GM20000 (cell line): ENCODE results near the gene POLR2F.

ENCODE experiments used
- DNase-seq: peaks from one replicate; pipeline ENCODE4 v3.0.0; 2012; ENCODE audit warnings: low spot score
- CTCF ChIP-seq: IDR thresholded peaks from 2 replicates; pipeline ENCODE4 v1.5.1; 2012; ENCODE audit warnings: mild to moderate bottlenecking, control low read depth; ENCODE audit errors: extremely low read depth, missing control alignments

POLR2F gene

DNA sequence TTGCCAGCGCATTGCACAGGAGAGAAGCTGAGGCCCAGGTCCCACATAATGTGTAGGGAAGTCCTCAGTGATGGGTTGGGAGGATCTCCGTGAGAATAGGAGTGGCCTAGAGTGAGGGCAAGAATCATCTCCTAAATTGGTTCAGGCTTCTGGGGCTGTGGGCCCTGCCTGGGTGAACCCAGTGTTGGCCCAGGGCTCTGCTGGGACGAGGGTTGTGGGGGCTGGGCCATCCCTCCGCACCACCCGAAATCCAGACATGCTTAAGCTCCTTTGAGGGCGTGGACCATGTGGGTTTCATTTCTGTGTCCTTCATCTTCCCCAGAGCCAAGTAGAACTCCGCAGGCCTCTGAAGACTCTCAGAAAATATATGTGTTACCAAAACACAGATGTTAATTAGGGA is 43.7 kb upstream of the POLR2F start:
- no peak for DNase-seq
- TF ChIP-seq CTCF = no peak

DNA sequence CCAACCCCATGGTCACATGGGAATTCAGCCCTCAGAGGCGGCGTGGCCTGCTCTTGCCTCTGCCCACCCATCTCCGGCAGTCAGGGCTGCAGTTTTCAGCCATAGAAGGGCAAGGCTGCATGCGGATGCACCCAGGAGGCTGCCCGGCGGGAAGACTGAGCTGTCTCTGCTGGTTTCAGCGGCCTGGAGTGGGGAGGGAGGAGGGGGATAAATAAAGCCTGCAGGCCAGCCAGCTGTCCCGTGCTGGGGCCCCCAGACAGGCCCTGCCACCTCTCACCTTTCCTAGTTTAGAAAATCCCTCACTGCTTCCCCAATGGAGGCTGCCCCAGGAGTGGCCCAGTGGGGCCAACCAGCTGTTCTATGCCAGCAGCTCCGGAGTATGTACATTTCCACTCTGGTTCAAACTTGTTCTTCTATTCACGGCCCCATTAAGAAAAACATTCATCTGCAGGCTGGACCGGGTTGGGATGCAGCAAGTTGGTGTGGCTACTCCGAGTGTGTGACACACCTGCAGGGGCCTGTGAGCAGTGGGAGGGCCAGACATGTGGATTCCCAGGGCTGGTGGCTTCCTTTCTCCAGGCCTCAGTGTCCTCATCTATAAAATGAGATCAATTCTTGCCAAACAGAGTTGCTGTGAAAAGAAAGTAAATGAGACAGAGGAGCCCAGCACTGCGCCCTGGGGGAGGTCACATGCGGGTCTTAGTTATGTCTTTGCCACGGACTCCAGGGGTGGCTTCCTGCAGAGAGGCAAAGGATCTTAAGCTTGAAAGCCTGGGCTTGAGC is 42.4 kb upstream of the POLR2F start:
- TF ChIP-seq CTCF = no peak
- DNase-seq = no peak

GRCh38 chr22:37911697-37912096 is 41.8 kb upstream of the POLR2F start:
- no peak for DNase-seq
- TF ChIP-seq CTCF = no peak

- TF ChIP-seq CTCF = no peak
- DNase-seq = no peak
These were observed 41.3 kb upstream of the POLR2F start for GRCh38 chr22:37912171-37912570.

GRCh38 chr22:37913233-37913721 is 40.2 kb upstream of the POLR2F start:
- no peak for TF ChIP-seq CTCF
- DNase-seq = no peak

DNA sequence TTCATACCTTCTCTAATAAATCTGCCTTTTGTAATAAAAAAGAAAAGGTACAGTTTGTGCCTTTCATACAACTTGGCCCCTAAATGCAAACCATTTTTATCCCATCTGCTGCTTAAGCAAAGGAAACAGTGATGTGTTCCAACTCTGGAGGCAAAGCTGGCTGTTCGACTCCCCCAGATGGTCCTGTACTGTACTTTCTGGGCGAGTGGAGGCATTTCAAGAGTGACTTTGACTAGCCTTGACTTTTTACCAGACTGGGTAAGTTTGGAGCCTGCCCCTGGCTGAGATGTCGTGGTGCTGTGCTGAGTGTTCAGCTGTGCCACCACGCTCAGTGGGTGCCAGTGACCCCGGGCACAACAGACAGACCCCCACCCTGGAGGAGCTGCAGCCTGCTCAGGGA is 37.2 kb upstream of the POLR2F start:
- no peak for TF ChIP-seq CTCF
- no peak for DNase-seq

DNA sequence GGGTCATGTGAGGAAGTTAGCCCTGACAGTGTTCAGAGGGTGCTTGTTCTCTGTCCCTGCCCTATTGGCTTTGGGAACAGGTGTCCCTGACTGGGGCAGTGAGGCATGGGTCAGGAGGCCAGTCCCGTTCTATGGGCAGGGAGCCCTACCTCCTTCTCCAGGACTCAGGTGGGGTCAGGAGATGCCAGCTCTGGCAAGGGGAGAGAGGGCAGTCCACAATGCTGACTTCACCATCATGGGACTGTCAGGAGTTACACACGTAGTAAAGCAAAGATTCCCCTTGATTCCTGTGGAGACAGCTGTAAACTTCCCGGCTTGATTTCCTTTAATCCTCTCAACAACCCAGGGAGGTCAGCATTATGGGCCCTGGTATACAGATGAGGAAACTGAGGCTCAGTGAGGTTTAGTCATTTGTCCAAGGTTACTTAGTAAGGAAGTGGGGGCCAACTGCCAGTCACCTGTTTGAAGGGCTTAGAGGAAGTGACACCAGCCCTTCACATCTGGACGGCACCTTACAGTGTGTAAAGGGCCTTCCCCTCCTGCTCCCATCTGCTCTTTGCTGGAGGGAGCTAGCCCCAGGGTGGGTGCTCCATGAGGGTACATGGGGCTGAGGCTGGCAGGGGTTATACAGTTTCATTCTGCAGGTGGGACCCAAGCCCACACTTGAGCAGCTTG is 35.5 kb upstream of the POLR2F start:
- no peak for TF ChIP-seq CTCF
- DNase-seq = no peak
